ENCODE data around the gene PHOSPHO1. TPM values are rescaled to one million over a fixed set of nuclear protein-coding genes. Genes with fewer than 3 reads are reported as not detected.
"Not testable (repeated sequence)": the region's sequence is repeated elsewhere in the genome, so short reads cannot be mapped to it uniquely, and the experiment has no call there.

The PHOSPHO1 gene
- polyA plus RNA-seq, 4 donors: 1.00 to 2.9 (median 2.1) TPM

DNA sequence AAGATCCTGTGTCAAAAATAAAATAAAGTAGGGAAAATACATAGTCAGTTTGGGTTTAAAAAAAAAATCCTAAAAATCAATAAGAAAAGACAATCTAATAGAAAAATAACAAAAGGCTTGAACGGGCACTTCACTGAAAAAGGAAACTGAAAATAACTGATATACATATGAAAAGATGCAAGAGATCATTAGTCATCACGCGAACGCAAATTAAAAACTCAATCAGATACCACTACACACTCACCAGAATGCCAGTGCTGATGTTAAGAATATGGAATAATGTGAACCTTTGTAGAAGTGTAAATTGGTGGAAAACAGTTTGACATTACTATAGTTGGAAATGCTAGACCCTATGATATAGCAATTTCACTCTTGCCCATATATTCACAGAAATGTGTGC, 34.8 kb downstream of the PHOSPHO1 start:
- DNase-seq (ENCODE audit: low read depth in 4 of 4, low spot score in 3 of 4): no peak

DNA sequence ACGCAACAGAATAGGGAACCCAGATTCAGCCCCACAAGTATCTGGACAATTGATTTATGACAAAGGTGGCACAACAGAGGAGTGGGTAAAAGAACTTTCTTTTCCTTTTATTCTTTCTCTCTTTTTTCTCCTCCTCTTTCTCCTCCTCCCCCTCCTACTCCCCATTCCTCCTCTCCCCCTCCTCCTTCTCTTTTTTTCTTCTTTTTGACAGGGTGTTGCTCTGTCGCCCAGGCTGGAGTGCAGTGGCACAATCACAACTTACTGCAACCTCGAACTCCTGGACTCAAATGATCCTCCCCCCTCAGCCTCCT, 36.3 kb downstream of the PHOSPHO1 start:
- no peak for DNase-seq (ENCODE audit: low read depth in 4 of 4, low spot score in 3 of 4)

DNA sequence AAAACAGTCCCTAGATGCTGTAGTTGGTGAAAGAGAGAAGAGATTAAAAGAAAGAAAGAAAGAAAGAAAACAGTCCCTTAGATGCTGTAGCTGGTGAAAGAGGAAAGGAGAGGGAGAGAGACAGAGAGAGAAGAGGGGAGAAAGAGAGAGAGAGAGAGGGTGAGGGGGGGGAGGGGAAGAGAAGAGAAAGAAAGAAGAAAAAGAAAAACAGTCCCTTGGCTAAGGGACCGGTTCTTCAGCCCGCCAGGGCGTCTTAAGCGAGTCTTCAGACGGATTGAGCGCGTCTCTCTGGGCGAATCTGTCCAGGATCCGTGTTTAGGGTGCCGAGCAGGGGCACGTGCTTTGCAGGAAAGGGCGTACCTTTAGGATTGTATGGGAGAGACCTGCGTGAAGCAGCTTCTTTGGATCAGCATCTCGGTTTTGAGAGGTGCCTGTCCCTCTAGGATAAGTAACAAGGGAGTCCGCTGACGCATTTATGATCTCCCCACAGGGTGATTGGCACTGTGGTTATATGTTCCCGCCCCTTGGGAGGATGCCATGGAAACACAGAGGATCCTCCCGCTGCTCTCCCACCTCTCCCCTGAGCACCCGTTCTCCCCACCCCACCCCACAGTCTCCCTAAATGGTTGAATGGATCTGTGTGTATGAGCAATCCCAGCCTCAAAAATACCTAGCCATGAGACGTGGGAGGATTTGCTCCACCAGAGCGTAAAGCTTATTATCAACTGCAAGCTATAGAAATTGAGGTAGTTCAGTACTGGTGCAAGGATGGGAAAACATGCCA, 36.9 kb downstream of the PHOSPHO1 start:
- DNase-seq (ENCODE audit: low read depth in 4 of 4, low spot score in 3 of 4): peak; percentile 52 to 77 (median 64)

DNA sequence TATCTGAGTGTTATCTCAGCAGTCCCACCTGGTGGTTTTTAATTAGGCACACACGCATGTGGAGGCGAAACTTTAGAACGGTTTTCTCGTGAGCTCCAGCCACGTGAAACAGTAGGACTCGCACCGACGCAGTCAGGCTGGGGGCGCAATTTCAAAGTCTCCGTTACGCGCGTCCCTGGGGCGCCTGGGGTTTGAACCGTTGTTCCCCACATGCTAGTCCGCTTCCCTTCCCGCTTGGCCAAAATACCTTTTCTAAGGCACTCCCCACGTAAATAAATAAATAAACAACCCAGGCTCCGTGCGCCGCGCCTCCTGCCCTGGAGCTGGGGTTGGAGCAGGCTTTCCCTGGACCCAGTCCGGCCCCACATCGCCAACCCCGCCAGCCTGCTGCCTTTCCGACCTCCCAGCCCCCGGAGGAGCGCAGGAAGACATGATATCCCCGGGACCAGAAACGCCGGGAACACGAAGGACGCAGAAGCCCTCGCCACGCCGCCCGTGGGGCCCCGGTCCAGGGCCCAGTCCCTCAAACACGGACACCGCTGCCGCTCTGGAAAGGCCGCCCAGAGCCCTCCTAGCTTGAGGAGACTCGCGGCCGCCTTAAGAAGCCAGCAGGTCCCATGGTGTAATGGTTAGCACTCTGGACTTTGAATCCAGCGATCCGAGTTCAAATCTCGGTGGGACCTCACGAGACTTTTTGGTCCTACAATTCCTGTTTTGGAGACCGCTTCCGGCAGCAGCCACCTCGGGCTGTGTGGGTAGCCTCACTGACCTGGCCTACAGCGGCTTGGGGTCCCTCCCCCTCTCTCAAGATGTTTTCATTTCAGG, 38.5 kb downstream of the PHOSPHO1 start:
- peak; percentile 80 to 92 (median 84) for DNase-seq (ENCODE audit: low read depth in 4 of 4, low spot score in 3 of 4)

DNA sequence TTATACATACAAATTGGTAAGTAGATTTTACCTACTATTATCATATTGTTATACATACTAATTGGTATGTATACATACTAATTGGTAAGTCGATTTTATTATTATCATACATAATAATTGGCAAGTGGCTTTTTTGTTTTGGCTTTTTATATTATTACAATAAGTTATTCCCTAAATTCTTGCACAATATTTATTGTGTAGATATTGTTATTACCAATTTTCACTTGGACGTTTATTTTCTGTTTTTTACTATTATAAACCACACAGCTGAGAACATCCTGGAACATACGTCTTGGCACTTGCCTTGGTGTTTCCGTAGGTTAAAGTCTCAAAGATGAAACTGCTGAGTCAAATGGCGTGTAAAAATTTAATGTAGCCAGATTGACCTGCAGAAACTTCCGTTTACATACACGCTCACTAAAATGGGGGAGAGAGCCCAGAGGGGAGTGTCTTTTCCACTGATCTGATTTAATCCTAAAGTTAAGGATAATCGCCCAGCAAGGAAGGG, 39.1 kb downstream of the PHOSPHO1 start:
- no peak for DNase-seq (ENCODE audit: low read depth in 4 of 4, low spot score in 3 of 4)

DNA sequence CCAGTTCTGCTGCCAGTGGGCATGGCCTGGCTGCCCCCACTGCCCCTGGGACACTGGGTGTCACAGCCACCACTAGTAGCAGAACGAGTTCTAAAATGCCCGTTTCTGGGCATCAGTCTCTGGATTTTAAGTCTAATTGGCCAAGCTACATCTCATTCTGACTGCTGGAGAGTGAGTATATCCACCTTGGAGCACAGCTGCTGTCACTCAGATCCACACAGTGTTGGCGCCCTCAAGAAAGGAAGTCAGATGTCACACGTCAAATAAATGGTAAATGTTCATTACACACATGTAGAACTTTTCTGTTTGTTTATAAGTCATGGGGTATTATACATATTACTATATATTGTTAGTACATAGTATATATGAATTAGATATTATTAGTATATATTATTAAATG, 39.7 kb downstream of the PHOSPHO1 start:
- DNase-seq (ENCODE audit: low read depth in 4 of 4, low spot score in 3 of 4): no peak

DNA sequence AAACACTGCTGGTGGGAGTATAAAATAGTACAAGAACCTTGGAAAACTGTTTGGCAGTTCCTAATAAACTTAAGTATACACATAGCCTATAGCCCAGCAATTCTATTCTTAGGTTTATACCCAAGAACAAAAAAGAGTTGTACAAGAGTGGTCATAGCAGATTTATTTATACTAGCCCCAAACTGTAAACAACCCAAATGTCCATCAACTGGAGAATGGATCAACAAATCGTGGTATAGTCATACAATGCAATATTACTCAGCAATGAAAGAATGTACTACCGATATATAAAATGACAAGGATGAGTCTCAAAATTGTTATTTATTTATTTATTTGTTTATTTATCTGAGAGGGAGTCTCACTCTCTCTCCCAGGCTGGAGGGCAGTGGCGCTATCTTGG, 43.3 kb downstream of the PHOSPHO1 start:
- DNase-seq (ENCODE audit: low read depth in 4 of 4, low spot score in 3 of 4): no peak

DNA sequence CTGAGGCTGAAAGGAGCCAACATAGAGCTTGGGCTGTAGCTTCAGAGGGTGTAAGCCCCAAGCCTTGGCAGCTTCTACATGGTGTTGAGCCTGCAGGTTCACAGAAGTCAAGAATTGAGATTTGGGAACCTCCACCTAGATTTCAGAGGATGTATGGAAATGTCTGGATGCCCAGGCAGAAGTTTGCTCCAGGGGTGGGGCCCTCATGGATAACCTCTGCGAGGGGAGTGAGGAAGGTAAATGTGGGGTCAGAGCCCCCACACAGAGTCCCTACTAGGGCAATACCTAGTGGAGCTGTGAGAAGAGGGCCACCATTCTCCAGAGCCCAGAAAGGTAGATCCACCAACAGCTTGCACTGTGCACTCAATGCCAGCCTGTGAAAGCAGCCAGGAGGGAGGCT, 45.2 kb downstream of the PHOSPHO1 start:
- DNase-seq (ENCODE audit: low read depth in 4 of 4, low spot score in 3 of 4): not testable (repeated sequence)

DNA sequence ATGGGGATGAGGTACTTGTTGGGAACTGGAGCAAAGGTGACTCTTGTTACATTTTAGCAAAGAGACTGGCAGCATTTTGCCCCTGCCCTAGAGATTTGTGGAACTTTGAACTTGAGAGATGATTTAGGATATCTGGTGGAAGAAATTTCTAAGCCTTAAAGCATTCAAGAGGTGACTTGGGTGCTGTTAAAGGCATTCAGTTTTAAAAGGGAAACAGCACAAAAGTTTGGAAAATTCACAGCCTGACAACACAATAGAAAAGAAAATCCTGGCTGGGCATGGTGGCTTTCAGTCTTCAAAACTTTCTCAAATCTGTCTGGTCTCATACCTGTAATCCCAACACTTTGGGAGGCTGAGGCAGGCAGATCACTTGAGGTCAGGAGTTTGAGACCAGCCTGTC, 46.1 kb downstream of the PHOSPHO1 start:
- DNase-seq (ENCODE audit: low read depth in 4 of 4, low spot score in 3 of 4): not testable (repeated sequence)

DNA sequence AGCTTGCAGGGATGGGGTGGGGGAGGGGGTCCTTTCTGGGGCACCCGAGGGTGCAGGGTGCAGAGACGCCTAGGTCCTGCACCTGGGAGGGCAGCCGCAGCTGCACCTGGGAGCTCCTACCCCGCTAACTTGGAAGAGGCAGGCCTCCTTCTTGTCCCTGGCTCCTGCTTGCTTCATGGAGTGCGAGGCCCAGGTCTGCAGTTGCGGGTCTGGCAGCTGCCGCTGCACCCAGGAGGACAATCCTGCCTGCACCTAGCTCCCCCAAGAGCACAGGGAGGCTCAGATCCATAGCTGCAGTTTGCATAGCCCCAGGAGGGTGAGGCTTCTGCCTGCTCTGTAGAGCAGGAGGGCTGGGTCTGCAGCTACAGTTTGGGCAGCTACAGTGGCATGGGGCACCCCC, 46.8 kb downstream of the PHOSPHO1 start:
- DNase-seq (ENCODE audit: low read depth in 4 of 4, low spot score in 3 of 4): no peak

DNA sequence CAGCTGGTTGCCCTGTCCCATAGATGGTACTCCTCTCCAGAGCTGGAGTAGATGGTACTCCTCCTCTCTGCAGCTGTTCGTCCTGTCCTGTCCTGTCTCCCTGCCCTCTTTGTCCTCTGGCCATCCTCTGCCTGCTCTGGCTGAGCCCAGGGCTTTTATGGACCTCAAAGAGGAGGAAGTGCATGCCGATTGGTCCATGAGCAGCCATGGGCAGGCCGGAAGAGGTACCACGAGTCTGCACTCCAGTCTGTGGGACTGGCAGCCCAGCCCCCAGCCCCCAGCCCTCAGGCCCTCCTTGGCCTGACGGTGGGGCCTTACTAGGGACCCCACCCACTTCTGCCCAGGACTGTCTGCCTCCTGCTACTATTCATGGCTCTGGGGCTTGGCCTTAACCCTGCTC, 47.2 kb downstream of the PHOSPHO1 start:
- no peak for DNase-seq (ENCODE audit: low read depth in 4 of 4, low spot score in 3 of 4)

DNA sequence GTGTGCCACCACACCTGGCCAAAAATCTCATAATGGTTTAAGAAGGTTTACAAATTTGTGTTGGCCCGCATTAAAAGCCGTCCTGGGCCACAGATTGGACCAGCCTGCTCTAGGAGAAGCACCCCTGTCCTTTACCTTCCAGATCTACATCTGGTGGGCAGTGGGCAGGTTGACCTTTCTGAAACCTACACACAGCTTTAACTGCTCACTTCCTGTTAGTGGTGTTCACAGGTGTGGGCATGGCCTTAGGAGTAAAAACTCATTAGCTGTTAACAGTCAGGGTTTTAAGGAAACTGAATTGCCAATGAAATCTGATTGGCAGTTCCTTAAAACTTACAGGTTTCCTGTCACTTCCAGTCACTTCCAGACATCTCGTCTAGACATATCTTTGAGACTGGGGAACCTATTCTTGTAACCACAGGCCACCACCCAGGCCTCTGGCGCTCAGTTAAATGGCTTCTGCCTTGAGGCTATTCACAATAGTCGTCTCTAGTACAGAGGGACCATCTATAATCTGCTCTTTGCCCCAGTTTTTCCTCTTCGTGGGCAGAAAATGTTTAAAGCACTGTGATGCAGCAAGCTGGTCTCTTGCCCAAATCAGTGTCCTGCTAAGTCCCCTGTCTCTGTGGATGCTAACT, 49.5 kb downstream of the PHOSPHO1 start:
- no peak for DNase-seq (ENCODE audit: low read depth in 4 of 4, low spot score in 3 of 4)

DNA sequence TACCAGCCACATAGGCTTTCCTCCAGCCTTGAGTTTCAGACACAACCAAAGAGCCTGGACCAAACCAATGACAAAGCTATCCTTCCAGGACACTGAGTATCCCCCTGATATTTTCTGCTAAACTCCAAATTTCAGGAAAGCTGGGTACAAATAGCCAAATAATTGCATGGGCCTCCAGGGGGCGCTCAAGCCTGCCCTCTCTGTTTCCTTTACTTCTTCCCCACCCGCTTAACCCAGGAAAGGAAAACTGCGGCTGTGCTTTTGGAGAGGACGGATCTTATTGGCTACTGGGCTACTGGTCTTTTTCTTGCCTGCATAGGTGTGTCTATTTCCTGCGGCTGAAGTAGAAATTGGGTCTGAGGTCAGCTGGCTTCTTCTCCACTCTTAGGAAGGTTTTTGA, 50.3 kb downstream of the PHOSPHO1 start:
- peak in 1 of 4 donors; percentile 12 for DNase-seq (ENCODE audit: low read depth in 4 of 4, low spot score in 3 of 4)

DNA sequence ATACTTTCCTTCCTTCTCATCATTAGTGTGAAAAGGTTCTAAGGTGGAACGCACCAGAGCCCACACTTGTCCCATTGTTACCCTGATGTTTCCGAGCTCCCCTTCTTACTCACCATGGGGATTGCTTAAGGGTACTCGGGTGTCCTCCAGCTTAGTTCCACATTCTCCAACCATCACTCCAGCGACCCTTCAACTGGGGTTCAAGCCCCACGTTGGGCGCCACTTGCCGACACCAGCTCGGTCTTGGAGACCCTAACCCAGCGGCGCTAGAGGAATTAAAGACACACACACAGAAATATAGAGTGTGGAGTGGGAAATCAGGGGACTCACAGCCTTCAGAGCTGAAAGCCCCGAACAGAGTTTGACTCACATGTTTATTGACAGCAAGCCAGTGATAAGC, 54.6 kb downstream of the PHOSPHO1 start:
- not testable (repeated sequence) for DNase-seq (ENCODE audit: low read depth in 4 of 4, low spot score in 3 of 4)

Other genes with a start within 250 kb of the PHOSPHO1 start
- 10 to 100 TPM; 15.1 to 22.2 (median 19.8) TPM for gene IGF2BP1, start 233.4 kb downstream of the PHOSPHO1 start, polyA plus RNA-seq (ENCODE audit: insufficient read length in 4 of 4)
- gene B4GALNT2, start 98.0 kb downstream of the PHOSPHO1 start, polyA plus RNA-seq (ENCODE audit: insufficient read length in 4 of 4): 1 to 10 TPM in 1 of 4 donors, under 1 TPM in 3; 0.38 to 1.5 (median 0.75) TPM
- 1 to 10 TPM; 1.8 to 2.8 (median 1.8) TPM for gene GNGT2, start 20.2 kb downstream of the PHOSPHO1 start, polyA plus RNA-seq (ENCODE audit: insufficient read length in 4 of 4)
- 1 to 10 TPM; 5.1 to 6.5 (median 6.5) TPM for gene ABI3, start 20.1 kb downstream of the PHOSPHO1 start, polyA plus RNA-seq (ENCODE audit: insufficient read length in 4 of 4)
- gene ZNF652, start 131.5 kb upstream of the PHOSPHO1 start, polyA plus RNA-seq (ENCODE audit: insufficient read length in 4 of 4): 10 to 100 TPM; 23.0 to 35.4 (median 28.1) TPM
- gene PHB1, start 184.1 kb upstream of the PHOSPHO1 start, polyA plus RNA-seq (ENCODE audit: insufficient read length in 4 of 4): 100 to 1,000 TPM; 235 to 261 (median 240) TPM

Data from right renal pelvis (tissue), 4 donors.